Measurements from ENCODE around the gene C1QL4.
"Not testable (repeated sequence)": the region's sequence is repeated elsewhere in the genome, so short reads cannot be mapped to it uniquely, and the experiment has no call there.

Gene C1QL4

DNA sequence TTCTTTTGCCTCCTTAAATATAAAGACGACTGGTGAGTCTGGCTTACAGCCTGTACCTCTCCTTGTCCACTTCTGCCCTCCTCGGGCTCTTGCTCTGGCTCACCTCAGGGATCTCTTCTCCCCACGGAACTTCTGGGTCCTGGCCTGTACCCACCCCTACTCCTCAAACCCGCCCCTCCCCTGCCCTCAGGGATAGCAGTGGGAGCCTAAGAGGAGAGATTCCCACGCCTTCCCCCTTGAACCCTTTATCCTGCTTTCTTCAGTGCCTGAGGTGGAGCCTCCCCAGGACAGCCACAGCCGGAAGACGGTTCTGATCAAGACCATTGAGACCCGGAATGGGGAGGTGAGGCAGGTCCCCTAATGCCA, 39.3 kb downstream of the C1QL4 start:
- no peak for DNase-seq

GRCh38 chr12:49296836-49297694, 39.9 kb downstream of the C1QL4 start:
- DNase-seq = no peak

- no peak for DNase-seq
Measured at GRCh38 chr12:49296034-49296835, 40.8 kb downstream of the C1QL4 start.

DNA sequence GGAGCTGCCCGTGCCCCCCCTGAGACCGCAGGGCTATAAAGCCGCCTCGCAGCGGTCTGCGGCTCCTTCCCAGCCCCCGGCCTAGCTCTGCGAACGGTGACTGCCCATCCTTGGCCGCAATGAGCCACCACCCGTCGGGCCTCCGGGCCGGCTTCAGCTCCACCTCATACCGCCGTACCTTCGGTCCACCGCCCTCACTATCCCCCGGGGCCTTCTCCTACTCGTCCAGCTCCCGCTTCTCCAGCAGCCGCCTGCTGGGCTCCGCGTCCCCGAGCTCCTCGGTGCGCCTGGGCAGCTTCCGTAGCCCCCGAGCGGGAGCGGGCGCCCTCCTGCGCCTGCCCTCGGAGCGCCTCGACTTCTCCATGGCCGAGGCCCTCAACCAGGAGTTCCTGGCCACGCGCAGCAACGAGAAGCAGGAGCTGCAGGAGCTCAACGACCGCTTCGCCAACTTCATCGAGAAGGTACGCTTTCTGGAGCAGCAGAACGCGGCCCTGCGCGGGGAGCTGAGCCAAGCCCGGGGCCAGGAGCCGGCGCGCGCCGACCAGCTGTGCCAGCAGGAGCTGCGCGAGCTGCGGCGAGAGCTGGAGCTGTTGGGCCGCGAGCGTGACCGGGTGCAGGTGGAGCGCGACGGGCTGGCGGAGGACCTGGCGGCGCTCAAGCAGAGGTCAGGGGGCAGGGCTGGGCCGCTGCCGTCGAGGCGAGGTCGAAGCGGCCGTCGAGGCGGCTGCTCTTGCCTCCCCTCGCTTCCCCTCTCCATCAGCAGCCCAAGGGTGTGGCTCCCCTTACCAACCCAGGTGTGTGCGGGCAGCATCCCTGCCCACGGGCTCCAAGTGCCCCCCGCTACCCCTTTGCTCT, 41.7 kb downstream of the C1QL4 start, which contains the start of gene PRPH:
Gene PRPH, plus strand, starts transcription at position 66 of the 855 bp plus-strand sequence. Its CDS starts 54 bp downstream, at position 120.
- no peak for DNase-seq

DNA sequence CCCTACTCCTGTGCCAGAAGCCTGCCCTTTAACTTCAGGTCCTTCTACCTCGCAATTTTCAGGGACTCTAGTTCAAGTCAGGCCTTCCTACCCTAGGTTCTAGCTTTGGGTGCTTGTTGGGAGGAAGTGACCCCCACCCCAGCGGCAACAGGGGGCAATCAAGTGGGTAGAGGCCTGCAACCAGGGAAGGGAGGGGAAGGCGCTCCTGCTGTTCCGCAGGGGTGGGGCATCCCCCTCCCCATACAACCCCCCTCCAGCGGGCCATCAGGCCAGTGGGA, 42.2 kb downstream of the C1QL4 start:
- DNase-seq = no peak

- no peak for DNase-seq
Measured at GRCh38 chr12:49294086-49294803, 42.7 kb downstream of the C1QL4 start.

DNA sequence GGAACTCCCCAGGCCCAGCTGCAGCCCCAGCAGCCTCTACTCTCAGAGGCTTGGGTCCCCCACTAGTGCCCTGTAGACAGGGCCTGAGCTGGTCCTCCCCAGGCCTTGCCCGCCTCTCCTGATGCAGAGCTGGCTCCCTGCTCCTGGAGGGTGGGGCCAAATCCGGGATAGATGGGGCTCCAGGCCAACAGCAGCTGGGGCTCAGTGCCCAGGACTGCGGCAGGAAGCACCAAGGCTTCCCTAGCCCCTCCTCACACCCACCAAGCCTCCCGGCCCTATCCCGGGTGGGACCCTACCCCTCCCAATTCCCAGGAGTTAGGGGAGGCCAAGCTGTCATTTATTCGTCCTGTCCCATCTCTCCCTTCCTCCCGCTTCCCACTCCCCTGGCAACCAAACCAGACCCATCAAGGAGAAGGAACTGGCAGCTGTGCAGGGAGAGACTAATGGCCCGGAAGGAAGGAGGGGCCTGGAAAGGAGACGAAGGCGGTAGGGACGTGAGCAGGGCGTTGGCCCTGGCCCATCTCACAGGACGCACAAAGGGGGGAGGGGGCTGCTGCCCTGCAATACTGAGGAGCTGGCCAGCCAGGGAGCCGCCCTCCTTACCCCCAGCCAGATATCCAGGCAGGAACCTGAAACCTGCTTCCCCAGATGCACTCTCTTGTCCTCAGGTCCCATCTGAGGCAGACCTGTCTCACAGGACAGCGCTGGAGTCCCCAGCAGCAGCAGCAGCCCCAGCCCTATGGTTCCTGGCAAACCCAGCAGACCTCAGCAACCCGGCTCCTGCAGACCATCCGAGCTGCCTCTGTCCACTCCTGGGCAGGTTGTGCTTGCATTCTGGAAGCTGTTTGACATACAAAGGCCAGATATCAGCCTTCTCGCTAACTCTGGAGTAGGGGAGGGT, 43.7 kb downstream of the C1QL4 start:
- no peak for DNase-seq

DNA sequence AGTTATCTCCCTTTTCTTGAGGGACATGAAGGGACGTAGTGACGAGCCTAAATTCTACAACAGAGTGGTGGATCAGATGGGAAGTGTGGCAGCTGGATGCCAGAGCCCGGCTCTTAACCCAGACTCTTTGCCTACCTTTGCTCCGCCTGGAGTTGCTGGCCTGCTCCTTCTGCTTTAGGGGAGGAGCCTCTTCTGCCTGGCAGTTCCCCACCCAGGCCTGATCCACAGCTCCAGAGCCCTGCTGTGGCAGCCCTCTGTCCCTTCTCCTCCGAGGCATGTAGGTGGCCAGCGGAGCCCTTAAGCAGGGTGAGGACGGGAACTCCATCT, 44.3 kb downstream of the C1QL4 start:
- no peak for DNase-seq

DNA sequence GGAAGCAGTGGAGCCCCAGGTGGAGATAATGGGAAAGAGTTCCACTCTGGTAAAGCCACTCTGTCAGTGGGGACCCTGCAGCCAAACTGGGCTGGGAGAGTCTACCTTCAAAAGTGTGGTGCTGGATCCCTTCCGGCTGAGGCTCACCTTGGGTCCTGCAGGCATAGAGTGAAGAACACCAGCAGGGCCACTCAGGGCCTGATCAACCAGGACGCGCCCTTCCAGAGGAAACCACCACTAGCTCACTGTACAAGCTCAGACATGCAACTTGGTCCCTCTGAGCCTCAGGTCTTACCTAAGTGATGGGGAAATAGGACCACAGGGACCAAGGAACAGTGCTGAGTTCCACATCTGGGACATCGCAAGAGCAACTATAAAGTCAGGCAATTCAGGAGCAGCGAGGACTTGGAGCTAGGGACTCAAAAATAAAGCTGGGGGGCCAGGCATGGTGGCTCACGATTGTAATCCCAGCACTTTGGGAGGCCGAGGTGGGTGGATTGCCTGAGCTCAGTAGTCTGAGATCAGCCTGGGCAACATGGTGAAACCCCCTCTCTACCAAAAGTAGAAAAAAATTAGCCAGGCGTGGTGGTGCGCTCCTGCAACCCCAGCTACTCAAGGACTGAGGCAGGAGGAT, 47.9 kb downstream of the C1QL4 start:
- DNase-seq = no peak

DNA sequence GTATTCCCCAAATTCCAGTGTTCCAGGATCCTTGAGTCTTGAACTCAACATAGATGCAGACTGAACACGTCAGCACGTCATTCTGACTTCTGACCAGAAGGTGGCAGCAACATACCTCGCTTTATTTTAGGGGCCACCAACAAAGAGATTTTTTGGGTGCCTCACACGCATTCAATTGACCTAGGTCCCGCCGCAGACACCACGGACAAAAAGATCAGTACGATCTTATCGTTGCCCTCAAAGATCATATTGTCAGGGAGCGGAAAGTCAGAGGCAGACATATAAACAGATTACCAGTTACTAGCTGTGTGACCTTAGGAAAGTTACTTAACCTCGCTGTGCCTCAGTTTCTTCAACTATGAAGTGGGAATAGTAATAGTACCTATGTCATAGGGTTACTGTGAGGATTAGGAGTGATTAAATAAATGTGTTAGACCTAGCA, 48.6 kb downstream of the C1QL4 start:
- peak; percentile 34 for DNase-seq

- no peak for DNase-seq
Measured at GRCh38 chr12:49287876-49288275, 49.1 kb downstream of the C1QL4 start.

- no peak for DNase-seq
Measured at GRCh38 chr12:49284672-49285071, 52.3 kb downstream of the C1QL4 start.

GRCh38 chr12:49283541-49284429, 53.2 kb downstream of the C1QL4 start:
- no peak for DNase-seq

GRCh38 chr12:49282740-49283375, 54.1 kb downstream of the C1QL4 start:
- DNase-seq = not testable (repeated sequence)

Measured in GDM1 (cell line).